CMK (cell line): Measurements from ENCODE around the gene ZNF761.
"Not testable (repeated sequence)": the region's sequence is repeated elsewhere in the genome, so short reads cannot be mapped to it uniquely, and the experiment has no call there.

Source experiments
- DNase-seq: peaks from one replicate; pipeline ENCODE4 v3.0.0-alpha.2; 2010; ENCODE audit warnings: low read depth

ZNF761 gene

GRCh38 chr19:53460131-53460721, 28.4 kb downstream of the ZNF761 start:
- not testable (repeated sequence) for DNase-seq

- no peak for DNase-seq
Observed at GRCh38 chr19:53461866-53462265, 30.1 kb downstream of the ZNF761 start.

- DNase-seq: no peak
Observed at GRCh38 chr19:53462861-53463260, 31.1 kb downstream of the ZNF761 start.

- no peak for DNase-seq
Observed at GRCh38 chr19:53463263-53463662, 31.5 kb downstream of the ZNF761 start.

- DNase-seq: no peak
Observed at GRCh38 chr19:53466726-53467484, 35.1 kb downstream of the ZNF761 start.

- DNase-seq: peak; percentile 87
Observed at GRCh38 chr19:53467485-53468262, 35.9 kb downstream of the ZNF761 start, which contains the start of gene ZNF813. TSS of gene ZNF813 (plus strand) at chr19:53467733. CDS start at chr19:53483823, 16,090 bp downstream.

GRCh38 chr19:53468628-53469027, 36.8 kb downstream of the ZNF761 start:
- not testable (repeated sequence) for DNase-seq

GRCh38 chr19:53471916-53472315, 40.1 kb downstream of the ZNF761 start:
- DNase-seq: no peak

- not testable (repeated sequence) for DNase-seq
Observed at GRCh38 chr19:53474832-53475231, 43.0 kb downstream of the ZNF761 start.

- not testable (repeated sequence) for DNase-seq
Observed at GRCh38 chr19:53475470-53475869, 43.7 kb downstream of the ZNF761 start.

- DNase-seq: not testable (repeated sequence)
Observed at GRCh38 chr19:53483751-53484150, 52.0 kb downstream of the ZNF761 start.

GRCh38 chr19:53485046-53486004, 53.5 kb downstream of the ZNF761 start:
- no peak for DNase-seq

- DNase-seq: no peak
Observed at GRCh38 chr19:53492153-53492552, 60.4 kb downstream of the ZNF761 start.

GRCh38 chr19:53497311-53498023, 65.7 kb downstream of the ZNF761 start:
- not testable (repeated sequence) for DNase-seq

- DNase-seq: not testable (repeated sequence)
Observed at GRCh38 chr19:53498024-53498395, 66.2 kb downstream of the ZNF761 start.

- DNase-seq: not testable (repeated sequence)
Observed at GRCh38 chr19:53503151-53503550, 71.4 kb downstream of the ZNF761 start.

- DNase-seq: not testable (repeated sequence)
Observed at GRCh38 chr19:53503671-53504364, 72.0 kb downstream of the ZNF761 start.

- DNase-seq: not testable (repeated sequence)
Observed at GRCh38 chr19:53504365-53504703, 72.5 kb downstream of the ZNF761 start.

GRCh38 chr19:53504885-53505284, 73.1 kb downstream of the ZNF761 start:
- no peak for DNase-seq

GRCh38 chr19:53506728-53507127, 74.9 kb downstream of the ZNF761 start:
- no peak for DNase-seq
